Gastroesophageal sphincter (tissue), 4 donors: ENCODE measurements around the gene SARM1. TPM values are rescaled to one million over a fixed set of nuclear protein-coding genes. Genes with fewer than 3 reads are reported as not detected.
"Not testable (repeated sequence)": the region's sequence is repeated elsewhere in the genome, so short reads cannot be mapped to it uniquely, and the experiment has no call there.

Experiments
- ATAC-seq: fragments of 150-250 bp; one replicate; pipeline ENCODE4 v1.9.1; 2016; ENCODE audit warnings: mild to moderate bottlenecking, moderate library complexity
- H3K27ac ChIP-seq, 4 donors: fragments of 200-600 bp; sonication (generic) in 3 of 4; 1 replicate in 3 of 4; 2 replicates in 1 of 4; pipeline ENCODE4 v1.5.1; 2016 to 2019
- H3K27me3 ChIP-seq: fragments of 200-600 bp; sonication (generic); one replicate; pipeline ENCODE4 v1.5.1; 2019
- H3K36me3 ChIP-seq, 2 donors: fragments of 200-600 bp; sonication (generic); one replicate each; pipeline ENCODE4 v1.5.1; 2019; ENCODE audit warnings: control low read depth in 1 of 2
- H3K4me1 ChIP-seq, 3 donors: fragments of 200-600 bp; sonication (generic); 1 replicate in 2 of 3; 2 replicates in 1 of 3; pipeline ENCODE4 v1.5.1; 2016 to 2019; ENCODE audit warnings: control low read depth in 2 of 3
- H3K4me3 ChIP-seq, 2 donors: fragments of 200-600 bp; sonication (generic); one replicate each; pipeline ENCODE4 v1.5.1; 2019; ENCODE audit warnings: mild to moderate bottlenecking in 1 of 2, moderate library complexity in 1 of 2
- H3K9me3 ChIP-seq, 3 donors: fragments of 200-600 bp; sonication (generic); one replicate each; pipeline ENCODE4 v1.5.1; 2017 to 2019; ENCODE audit warnings: control low read depth in 2 of 3
- CTCF ChIP-seq, 4 experiments: fragments of 200-600 bp in 2 of 4; fragments of 450-650 bp in 2 of 4; sonication (generic) in 1 of 4; IDR thresholded peaks; one replicate each; pipeline ENCODE4 v1.5.1; 2017 to 2019; ENCODE audit warnings: antibody characterized with exemption in 4 of 4, mild to moderate bottlenecking in 2 of 4, moderate library complexity in 2 of 4
- EP300 ChIP-seq: sonication (generic); formaldehyde crosslinking; IDR thresholded peaks from one replicate; pipeline ENCODE4 v1.6.1; 2017; ENCODE audit warnings: antibody characterized with exemption, mild to moderate bottlenecking
- POLR2A ChIP-seq, 2 donors: fragments of 450-650 bp; IDR thresholded peaks; one replicate each; pipeline ENCODE4 v1.6.1; 2017; ENCODE audit warnings: antibody characterized with exemption in 2 of 2, mild to moderate bottlenecking in 2 of 2, moderate library complexity in 1 of 2
- POLR2AphosphoS5 ChIP-seq: sonication (generic); formaldehyde crosslinking; IDR thresholded peaks from one replicate; pipeline ENCODE4 v1.6.1; 2017; ENCODE audit warnings: antibody characterized with exemption
- WGBS, 2 donors: methylation state at CpG; one replicate each; pipeline ENCODE4 v1.1.5; 2018; ENCODE audit warnings: low coverage in 1 of 2; 5-methylcytosine and 5-hydroxymethylcytosine counted together
- total RNA-seq, 4 donors: library from RNA; depleted of rRNA; stranded (reverse); fragments of >200 nt; gene quantifications; one replicate each; pipeline ENCODE4 v1.1.0, GENCODE V29; 2016

The SARM1 gene
- total RNA-seq, 4 donors from 2014 or later, result 9.0 to 26.2 (median 20.6) TPM

DNA sequence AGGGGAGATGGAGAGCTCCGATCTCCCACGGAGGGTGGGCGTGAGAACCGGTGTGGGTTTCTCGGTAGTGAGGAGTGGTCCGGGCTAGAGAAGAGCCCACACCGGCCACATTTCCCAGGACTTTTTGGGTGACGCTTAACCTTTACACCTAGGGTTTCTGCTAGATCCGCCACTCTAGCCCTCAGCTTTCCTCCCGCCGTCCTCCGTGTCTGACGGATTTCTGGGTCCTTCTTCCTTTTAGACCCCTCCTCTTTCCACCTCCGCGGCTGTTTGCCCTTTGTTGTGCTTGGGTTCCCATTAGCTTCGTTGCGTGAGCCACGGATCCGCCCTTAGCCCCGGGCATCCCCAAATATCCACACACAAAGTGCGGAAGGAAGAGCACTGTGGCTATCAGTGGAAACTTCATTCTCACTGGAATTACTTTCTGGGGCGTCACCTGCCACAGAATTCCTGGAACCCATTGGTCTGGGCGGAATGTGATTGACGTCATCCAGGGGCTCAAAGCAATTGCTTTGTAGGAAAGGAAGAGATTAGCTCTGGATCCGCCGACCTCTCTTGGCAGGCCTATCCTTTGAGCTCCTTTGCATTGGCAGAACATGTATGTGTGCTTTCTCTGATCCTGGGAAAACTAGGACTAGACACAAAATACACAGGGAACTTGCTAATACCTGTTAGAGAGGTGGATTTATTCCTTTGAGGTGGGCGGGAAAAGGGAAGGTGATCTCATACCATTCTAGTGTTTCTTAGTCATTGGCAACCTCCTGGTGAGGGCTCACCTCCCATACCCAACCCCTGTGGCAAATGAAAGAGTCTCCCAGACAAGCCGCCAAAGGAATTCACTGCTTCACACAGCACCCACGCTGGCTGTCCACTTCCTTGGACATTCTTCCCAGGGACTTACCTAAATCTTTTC is 35.3 kb upstream of the SARM1 start:
- Histone ChIP-seq H3K36me3 (peaks cover 0 to 31% of the 10 kb centered on the region in 2 donors), H3K27ac (peak overlapping the region; percentile 82 to 98 (median 94)), H3K27me3 (no peaks in the 10 kb centered on the region), H3K9me3 (no peaks in the 10 kb centered on the region), H3K4me3 (peak overlapping the region; percentile 60 to 94), H3K4me1 (peaks cover 2 to 70% (median 18%) of the 10 kb centered on the region in 3 donors)
- WGBS, 2 donors, result 0 to 4% methylated on average over 23 to 27 of the region's 29 CpGs
- TF ChIP-seq POLR2AphosphoS5 (peak; percentile 62), POLR2A (IDR thresholded peaks at IDR 0.05) (no peak)
- peak; percentile 2 for ATAC-seq

DNA sequence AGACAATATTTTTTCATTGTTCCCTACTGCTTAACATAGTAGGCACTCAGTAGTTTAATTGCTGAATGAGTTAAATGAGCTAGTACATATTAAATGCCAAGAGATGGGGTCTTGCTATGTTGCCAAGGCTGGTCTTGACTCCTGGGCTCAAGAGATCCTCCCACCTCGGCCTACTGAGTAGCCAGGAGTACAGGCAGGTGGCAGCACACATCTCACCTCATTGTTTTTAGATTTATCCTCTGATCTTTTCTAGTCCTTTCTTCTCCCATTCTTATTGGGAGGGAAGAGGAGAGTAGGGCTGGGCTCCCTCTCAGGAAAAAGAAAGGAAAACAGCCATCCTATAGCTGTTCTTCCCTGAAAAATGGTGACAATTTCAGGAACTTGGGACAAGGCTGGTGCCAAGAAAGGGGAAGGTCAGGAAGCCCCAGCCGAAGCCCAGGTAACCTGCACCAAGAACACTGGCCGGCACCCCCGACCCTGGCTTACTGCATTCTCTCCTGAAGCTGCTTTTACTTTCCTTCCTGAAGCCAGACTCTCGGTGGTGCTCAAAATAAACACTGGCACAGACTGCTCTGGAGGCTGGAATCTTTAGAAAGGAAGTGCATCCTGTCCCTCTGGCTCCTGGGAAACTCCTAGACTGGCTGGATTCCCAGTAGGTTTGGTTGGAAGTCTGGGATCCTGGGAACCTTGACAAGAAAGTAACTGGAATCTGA is 33.3 kb upstream of the SARM1 start:
- peak overlapping the region in 3 of 4 donors; percentile 46 to 59 (median 50) for H3K27ac ChIP-seq
- TF ChIP-seq EP300, result no peak
- TF ChIP-seq POLR2AphosphoS5, result no peak
- TF ChIP-seq POLR2A (IDR thresholded peaks at IDR 0.05), result no peak
- TF ChIP-seq CTCF (IDR thresholded peaks at IDR 0.05), result no peak
- no peak overlapping the region for H3K4me3 ChIP-seq
- WGBS, 2 donors, result 57% methylated on average over 3 of the region's 5 CpGs; no CpG with 5 or more reads in 1 of the 2 donors
- H3K9me3 ChIP-seq, result no peaks in the 10 kb centered on the region
- no peak for ATAC-seq
- H3K27me3 ChIP-seq, result no peaks in the 10 kb centered on the region
- peaks cover 2 to 62% (median 18%) of the 10 kb centered on the region in 3 donors for H3K4me1 ChIP-seq
- H3K36me3 ChIP-seq, result peaks cover 0 to 41% of the 10 kb centered on the region in 2 donors

- H3K36me3 ChIP-seq, result peaks cover 0 to 47% of the 10 kb centered on the region in 2 donors
- H3K27me3 ChIP-seq, H3K9me3 ChIP-seq, H3K4me3 ChIP-seq, ATAC-seq: not testable (repeated sequence)
- WGBS, 2 donors, result 86 to 100% methylated on average over 1 of the region's 8 CpGs
- H3K27ac ChIP-seq, result peak overlapping the region in 3 of 4 donors; percentile 46 to 59 (median 50)
- peaks cover 2 to 56% (median 18%) of the 10 kb centered on the region in 3 donors for H3K4me1 ChIP-seq
These were observed 32.7 kb upstream of the SARM1 start for GRCh38 chr17:28338769-28339212.

DNA sequence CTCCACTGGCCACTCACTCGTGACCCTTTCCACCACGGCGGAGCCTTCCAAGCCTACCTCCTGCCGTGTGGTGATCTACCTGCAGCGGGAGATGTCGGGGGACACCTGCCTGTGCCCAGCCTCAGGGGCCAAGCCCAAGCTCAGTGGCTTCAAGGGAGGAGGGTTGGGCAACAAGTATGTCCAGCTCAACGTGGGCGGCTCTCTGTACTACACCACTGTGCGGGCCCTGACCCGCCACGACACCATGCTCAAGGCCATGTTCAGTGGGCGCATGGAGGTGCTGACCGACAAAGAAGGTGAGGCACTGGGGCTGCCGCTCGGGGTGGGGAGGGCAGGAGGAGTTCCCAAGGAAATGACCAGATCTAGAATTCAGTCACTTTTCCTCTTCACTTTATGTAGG is 32.1 kb upstream of the SARM1 start:
- no CpG with 5 or more reads among the region's 15 CpGs for WGBS, 2 donors
- H3K27me3 ChIP-seq, result no peaks in the 10 kb centered on the region
- no peaks in the 10 kb centered on the region for H3K9me3 ChIP-seq
- no peak for ATAC-seq
- peaks cover 0 to 49% (median 13%) of the 10 kb centered on the region in 3 donors for H3K4me1 ChIP-seq
- TF ChIP-seq POLR2AphosphoS5, result no peak
- TF ChIP-seq CTCF (IDR thresholded peaks at IDR 0.05), result no peak
- no peak for TF ChIP-seq EP300
- no peak for TF ChIP-seq POLR2A (IDR thresholded peaks at IDR 0.05)
- H3K27ac ChIP-seq, result no peak overlapping the region
- peaks cover 0 to 53% of the 10 kb centered on the region in 2 donors for H3K36me3 ChIP-seq
- no peak overlapping the region for H3K4me3 ChIP-seq

GRCh38 chr17:28340374-28340773 is 31.1 kb upstream of the SARM1 start:
- TF ChIP-seq EP300, result no peak
- TF ChIP-seq POLR2A (IDR thresholded peaks at IDR 0.05), result no peak
- no peak for TF ChIP-seq POLR2AphosphoS5
- TF ChIP-seq CTCF (IDR thresholded peaks at IDR 0.05), result no peak
- ATAC-seq, result no peak
- 55 to 95% methylated on average over 2 to 5 of the region's 6 CpGs for WGBS, 2 donors

More at GRCh38 chr17:28340374-28340773, 31.1 kb upstream of the SARM1 start:
- Histone ChIP-seq H3K4me3 (no peak overlapping the region), H3K27ac (no peak overlapping the region), H3K9me3 (no peaks in the 10 kb centered on the region), H3K27me3 (no peaks in the 10 kb centered on the region), H3K36me3 (peaks cover 0 to 63% of the 10 kb centered on the region in 2 donors), H3K4me1 (peaks cover 0 to 43% (median 12%) of the 10 kb centered on the region in 3 donors)
